Endothelial cell of umbilical vein (primary cell): ENCODE measurements around the gene COL5A1. TPM values are rescaled to one million over a fixed set of nuclear protein-coding genes. Genes with fewer than 3 reads are reported as not detected.

Source experiments
- BruUV-seq: library from RNA; stranded (reverse); fragments of 400-500 nt; replicated peaks from 2 replicates; lab custom pipeline; 2021; lab: Mats Ljungman, UMichigan
- CTCF ChIA-PET: fragments of 300-600, 350-600 bp; sonication (Branson Sonifier 250); formaldehyde crosslinking; loops from one replicate; lab custom pipeline; 2021; ENCODE audit warnings: antibody characterized with exemption, inconsistent platforms; lab: Charles Lee
- POLR2A ChIA-PET: fragments of 300-600, 350-600 bp; sonication (Branson Sonifier 250); formaldehyde crosslinking; loops from one replicate; lab custom pipeline; 2021; ENCODE audit warnings: antibody characterized with exemption, inconsistent platforms; lab: Charles Lee
- DNase-seq: peaks from one replicate; pipeline ENCODE4 v3.0.0-alpha.2; 2011; ENCODE audit warnings: low read depth, low spot score
- FAIRE-seq: peaks from 2 replicates; lab custom pipeline; 2011; peaks lifted over from hg19 to GRCh38; lab: Jason Lieb, UNC
- H2AFZ ChIP-seq: 2 replicates; pipeline ENCODE4 v1.6.0; 2012; ENCODE audit warnings: low read depth, low read length, control low read depth, inconsistent platforms
- H3K27ac ChIP-seq: 2 replicates; pipeline ENCODE4 v1.5.1; 2011; ENCODE audit warnings: low read depth, mild to moderate bottlenecking, control low read depth, low read length, moderate library complexity; ENCODE audit not compliant: insufficient read depth
- H3K27me3 ChIP-seq, 2 experiments: 2 replicates each; pipeline versions ENCODE4 v1.6.0 to v1.6.1; 2011; ENCODE audit warnings: low read length in 2 of 2, mixed read lengths in 1 of 2; ENCODE audit not compliant: control insufficient read depth in 2 of 2, insufficient read depth in 2 of 2
- H3K36me3 ChIP-seq, 2 experiments: 2 replicates in 1 of 2; 3 replicates in 1 of 2; pipeline ENCODE4 v1.5.1; 2011; ENCODE audit warnings: low read length in 2 of 2, mild to moderate bottlenecking in 1 of 2, moderate library complexity in 1 of 2; ENCODE audit not compliant: control insufficient read depth in 2 of 2, insufficient read depth in 2 of 2; ENCODE audit errors: extremely low read depth in 1 of 2
- H3K4me1 ChIP-seq: 3 replicates; pipeline ENCODE4 v1.5.1; 2011; ENCODE audit warnings: mild to moderate bottlenecking, low read length; ENCODE audit not compliant: control insufficient read depth, insufficient read depth; ENCODE audit errors: extremely low read depth
- H3K4me2 ChIP-seq: 2 replicates; pipeline ENCODE4 v1.6.1; 2011; ENCODE audit warnings: low read length, control low read depth, mixed read lengths; ENCODE audit not compliant: insufficient read depth
- H3K4me3 ChIP-seq, 3 experiments: fragments of 200-600 bp in 1 of 3; sonication (generic), shearing (Covaris generic) in 1 of 3; replicated peaks in 1 of 3; 2 replicates each; pipeline ENCODE4 v1.5.1; 2011 to 2016; ENCODE audit warnings: control low read depth in 3 of 3, low read length in 3 of 3, mild to moderate bottlenecking in 2 of 3, inconsistent platforms in 1 of 3, low read depth in 1 of 3, moderate library complexity in 1 of 3; ENCODE audit not compliant: insufficient read depth in 1 of 3
- H3K79me2 ChIP-seq: 2 replicates; pipeline ENCODE4 v1.6.0; 2012; ENCODE audit warnings: low read length, inconsistent platforms; ENCODE audit not compliant: control insufficient read depth, insufficient read depth
- H3K9ac ChIP-seq: replicated peaks from 2 replicates; pipeline ENCODE3; 2011; ENCODE audit warnings: low read length, control low read depth; ENCODE audit not compliant: insufficient read depth; ENCODE audit errors: extremely low read depth
- H3K9me1 ChIP-seq: replicated peaks from 3 replicates; pipeline ENCODE4 v1.6.0; 2011; ENCODE audit warnings: mild to moderate bottlenecking, low read length; ENCODE audit not compliant: control insufficient read depth, insufficient read depth; ENCODE audit errors: extremely low read depth
- H3K9me3 ChIP-seq: replicated peaks from 2 replicates; pipeline ENCODE4 v1.5.1; 2012; ENCODE audit warnings: low read length, inconsistent platforms; ENCODE audit not compliant: control insufficient read depth, insufficient read depth
- H4K20me1 ChIP-seq: replicated peaks from 2 replicates; pipeline ENCODE3; 2011; ENCODE audit warnings: mild to moderate bottlenecking, low read length; ENCODE audit not compliant: control insufficient read depth, insufficient read depth; ENCODE audit errors: extremely low read depth
- FOS ChIP-seq: IDR thresholded peaks from 2 replicates; pipeline ENCODE4 v1.6.1; 2011; ENCODE audit warnings: mild to moderate bottlenecking, low read length, moderate library complexity, borderline replicate concordance; ENCODE audit not compliant: insufficient read depth
- JUN ChIP-seq: IDR thresholded peaks from 2 replicates; pipeline ENCODE4 v1.6.1; 2011; ENCODE audit warnings: borderline replicate concordance, low read depth; ENCODE audit not compliant: insufficient read length, insufficient read depth
- POLR2A ChIP-seq: IDR thresholded peaks from 2 replicates; pipeline ENCODE4 v1.6.1; 2012; ENCODE audit warnings: low read depth, mild to moderate bottlenecking, control low read depth, low read length
- POLR2AphosphoS5 ChIP-seq: IDR thresholded peaks from 2 replicates; pipeline ENCODE4 v1.6.1; 2012; ENCODE audit warnings: low read depth, mild to moderate bottlenecking, control low read depth, low read length, moderate library complexity; ENCODE audit not compliant: insufficient read depth
- dilution Hi-C: fragments of 300-500 bp; cut with MboI; formaldehyde crosslinking; loops from one replicate; pipeline ENCODE4 v1.15.0; 2019; ENCODE audit warnings: low sequenced_read_pairs; ENCODE audit not compliant: extremely low pct_ligation_motif_present
- intact Hi-C: fragments of 100-400 bp; cut with micrococcal nuclease; formaldehyde crosslinking; loops from one replicate; pipeline ENCODE4 v1.10.0; 2022
- polyA plus RNA-seq, 4 experiments: library from polyadenylated mRNA; depleted of rRNA in 3 of 4; stranded (reverse) in 3 of 4; unstranded in 1 of 4; fragments of >200 nt; gene quantifications; 2 replicates each; pipeline versions ENCODE4 v1.2.1 to v1.2.3, GENCODE V29; 2011 to 2012; ENCODE audit warnings: missing spikeins in 1 of 4
- total RNA-seq: library from RNA; stranded (reverse); gene quantifications from 2 replicates; pipeline ENCODE4 v1.2.3, GENCODE V29; 2021
- TF ChIP-seq, protein P1 (sequence below): IDR thresholded peaks from 2 replicates; pipeline ENCODE4 v1.6.1; 2011; ENCODE audit not compliant: insufficient read depth, insufficient read length
- TF ChIP-seq, protein P2 (sequence below), 2 donors: IDR thresholded peaks; 1 replicate in 1 of 2; 2 replicates in 1 of 2; pipeline ENCODE4 v1.5.1; 2011; ENCODE audit warnings: low read length in 2 of 2, mild to moderate bottlenecking in 2 of 2, moderate library complexity in 2 of 2, control low read depth in 1 of 2, inconsistent platforms in 1 of 2, low read depth in 1 of 2; ENCODE audit not compliant: insufficient read depth in 1 of 2; ENCODE audit errors: extremely low read depth in 1 of 2

COL5A1 gene
- total and polyA plus RNA-seq, 2 donors (not counting 3 experiments of a cell fraction or from before 2014, with no cell fraction given): 97.4 to 175 TPM

DNA sequence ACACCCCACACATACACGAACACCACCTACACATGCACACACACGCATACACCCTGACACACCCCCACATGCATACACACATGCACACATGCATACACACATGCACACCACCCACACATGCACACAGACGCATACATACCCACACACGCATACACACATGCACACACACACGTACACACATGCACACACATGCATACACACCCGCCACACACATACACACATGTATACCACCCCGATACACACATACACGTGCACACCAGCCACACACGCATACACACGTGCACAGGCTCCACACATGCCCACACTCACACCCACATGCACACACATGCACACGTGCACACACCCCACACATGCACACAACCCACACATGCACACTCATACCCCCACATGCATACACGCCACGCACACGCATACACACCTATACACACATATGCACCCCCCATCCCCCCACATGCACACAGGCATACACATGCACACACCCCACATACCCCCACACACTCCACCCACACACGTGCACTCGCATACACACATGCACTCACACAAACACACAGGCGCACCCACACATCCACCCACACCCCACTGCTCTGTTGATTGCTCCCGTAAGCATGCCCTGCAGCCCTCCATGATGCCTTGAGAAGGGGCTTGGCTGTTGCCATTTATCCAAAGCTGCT, 119.3 kb downstream of the COL5A1 start:
- Histone ChIP-seq H3K9me3 (no peaks in the 10 kb centered on the region), H3K36me3 (peaks cover 6 to 35% of the 10 kb centered on the region in 2 experiments), H3K79me2 (no peaks in the 10 kb centered on the region), H3K27ac (no peak overlapping the region), H3K4me2 (no peak overlapping the region), H3K4me1 (no peaks in the 10 kb centered on the region), H2AFZ (no peak overlapping the region), H3K27me3 (no peaks in the 10 kb centered on the region), H3K4me3 (no peak overlapping the region), H3K9me1 (no peaks in the 10 kb centered on the region), H4K20me1 (no peaks in the 10 kb centered on the region), H3K9ac (no peak overlapping the region)
- no TSS peak for BruUV-seq
- intact Hi-C loops (no loop called here), dilution Hi-C loops (no loop called here)
- FAIRE-seq: no peak
- CTCF ChIA-PET: no interaction called here
- no peak for DNase-seq
- TF ChIP-seq FOS (no peak), JUN (no peak)
- TF ChIP-seq, protein P1, sequence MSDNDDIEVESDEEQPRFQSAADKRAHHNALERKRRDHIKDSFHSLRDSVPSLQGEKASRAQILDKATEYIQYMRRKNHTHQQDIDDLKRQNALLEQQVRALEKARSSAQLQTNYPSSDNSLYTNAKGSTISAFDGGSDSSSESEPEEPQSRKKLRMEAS: no peak
- POLR2A ChIA-PET: no interaction called here

DNA sequence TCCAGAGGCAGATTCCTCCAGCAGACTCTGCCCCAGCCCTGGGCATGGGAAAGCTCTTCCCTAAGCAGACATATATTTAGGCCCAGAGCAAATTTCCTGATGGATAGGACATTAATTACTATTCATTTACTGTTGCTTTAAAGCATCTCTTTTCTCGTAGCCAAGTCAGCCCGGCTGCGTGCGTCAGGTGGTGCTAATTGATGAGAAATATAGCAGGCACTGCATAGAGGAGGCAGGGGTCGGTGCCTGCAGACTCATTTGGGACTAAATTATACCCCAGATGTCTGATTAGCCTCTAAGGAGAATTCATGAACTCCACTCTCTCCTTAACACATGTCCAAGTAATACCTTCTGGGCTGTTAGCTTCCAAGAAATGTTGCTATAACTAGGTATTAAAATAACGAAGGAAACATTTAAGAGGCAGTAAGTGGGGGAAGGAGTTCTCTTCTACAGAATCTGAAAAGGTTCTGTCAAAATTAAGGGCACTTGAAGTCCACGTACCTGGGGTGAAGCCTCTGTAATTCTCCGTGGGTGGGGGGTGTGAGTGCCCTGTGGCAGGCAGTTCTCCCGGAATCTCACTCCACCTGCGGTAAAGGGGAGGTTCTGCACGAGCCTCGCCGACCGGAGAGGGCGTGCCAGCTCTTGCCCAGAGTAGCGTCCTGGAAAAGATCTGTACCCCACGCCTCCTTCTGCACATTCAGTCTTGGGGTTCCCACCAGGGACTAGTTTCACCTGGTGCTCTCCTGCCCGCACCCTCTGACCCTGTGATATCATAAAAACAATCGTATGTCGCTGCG, 123.1 kb downstream of the COL5A1 start:
- H3K4me2 ChIP-seq: no peak overlapping the region
- no peaks in the 10 kb centered on the region for H3K4me1 ChIP-seq
- ChIA-PET CTCF (no interaction called here), POLR2A (no interaction called here)
- no peaks in the 10 kb centered on the region for H3K9me3 ChIP-seq
- no peak overlapping the region for H3K9ac ChIP-seq
- peaks cover 6 to 41% of the 10 kb centered on the region in 2 experiments for H3K36me3 ChIP-seq
- dilution Hi-C loops (no loop called here), intact Hi-C loops (no loop called here)
- H2AFZ ChIP-seq: no peak overlapping the region
- no peaks in the 10 kb centered on the region for H4K20me1 ChIP-seq
- H3K9me1 ChIP-seq: no peaks in the 10 kb centered on the region
- no peak for FAIRE-seq
- no peak overlapping the region for H3K4me3 ChIP-seq
- DNase-seq: no peak
- BruUV-seq: no TSS peak
- no peak overlapping the region for H3K27ac ChIP-seq
- no peaks in the 10 kb centered on the region for H3K27me3 ChIP-seq
- no peaks in the 10 kb centered on the region for H3K79me2 ChIP-seq
- TF ChIP-seq POLR2AphosphoS5 (no peak), FOS (no peak), POLR2A (no peak), JUN (no peak)
- TF ChIP-seq, protein P2, sequence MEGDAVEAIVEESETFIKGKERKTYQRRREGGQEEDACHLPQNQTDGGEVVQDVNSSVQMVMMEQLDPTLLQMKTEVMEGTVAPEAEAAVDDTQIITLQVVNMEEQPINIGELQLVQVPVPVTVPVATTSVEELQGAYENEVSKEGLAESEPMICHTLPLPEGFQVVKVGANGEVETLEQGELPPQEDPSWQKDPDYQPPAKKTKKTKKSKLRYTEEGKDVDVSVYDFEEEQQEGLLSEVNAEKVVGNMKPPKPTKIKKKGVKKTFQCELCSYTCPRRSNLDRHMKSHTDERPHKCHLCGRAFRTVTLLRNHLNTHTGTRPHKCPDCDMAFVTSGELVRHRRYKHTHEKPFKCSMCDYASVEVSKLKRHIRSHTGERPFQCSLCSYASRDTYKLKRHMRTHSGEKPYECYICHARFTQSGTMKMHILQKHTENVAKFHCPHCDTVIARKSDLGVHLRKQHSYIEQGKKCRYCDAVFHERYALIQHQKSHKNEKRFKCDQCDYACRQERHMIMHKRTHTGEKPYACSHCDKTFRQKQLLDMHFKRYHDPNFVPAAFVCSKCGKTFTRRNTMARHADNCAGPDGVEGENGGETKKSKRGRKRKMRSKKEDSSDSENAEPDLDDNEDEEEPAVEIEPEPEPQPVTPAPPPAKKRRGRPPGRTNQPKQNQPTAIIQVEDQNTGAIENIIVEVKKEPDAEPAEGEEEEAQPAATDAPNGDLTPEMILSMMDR (IDR thresholded peaks at IDR 0.05; ENCODE audit: extremely low read depth in 1 of 2, insufficient read depth in 1 of 2, low read depth in 1 of 2, low read length in 2 of 2): no peak
- TF ChIP-seq, protein P1: no peak
